Osteoblast (primary cell): ENCODE data around the gene FAM200A. TPM values are rescaled to one million over a fixed set of nuclear protein-coding genes. Genes with fewer than 3 reads are reported as not detected.

Experiments used
- DNase-seq: peaks from one replicate; pipeline ENCODE4 v3.0.0; 2011; ENCODE audit warnings: low spot score, mixed read lengths; ENCODE audit not compliant: insufficient read length; ENCODE audit errors: missing footprints
- H2AFZ ChIP-seq: 2 replicates; pipeline ENCODE4 v1.6.0; 2011; ENCODE audit warnings: mild to moderate bottlenecking, low read length
- H3K27ac ChIP-seq: 2 replicates; pipeline ENCODE4 v1.5.1; 2011; ENCODE audit warnings: mild to moderate bottlenecking, low read depth, low read length, moderate library complexity
- H3K27me3 ChIP-seq: 2 replicates; pipeline ENCODE4 v1.6.0; 2012; ENCODE audit warnings: mild to moderate bottlenecking, control low read depth, inconsistent platforms, low read length, moderate library complexity; ENCODE audit not compliant: insufficient read depth
- H3K36me3 ChIP-seq: 2 replicates; pipeline ENCODE4 v1.5.1; 2011; ENCODE audit warnings: mild to moderate bottlenecking, low read length, control low read depth, moderate library complexity; ENCODE audit not compliant: insufficient read depth
- H3K4me1 ChIP-seq: 2 replicates; pipeline ENCODE4 v1.5.1; 2011; ENCODE audit warnings: mild to moderate bottlenecking, low read length, control low read depth, moderate library complexity; ENCODE audit not compliant: insufficient read depth
- H3K4me2 ChIP-seq: 2 replicates; pipeline ENCODE4 v1.6.0; 2011; ENCODE audit warnings: mild to moderate bottlenecking, low read length; ENCODE audit not compliant: insufficient read depth
- H3K4me3 ChIP-seq: fragments of 200-600 bp; sonication (generic); 3 replicates; pipeline ENCODE4 v1.5.1; 2012; ENCODE audit warnings: mild to moderate bottlenecking, low read length, inconsistent platforms; ENCODE audit not compliant: insufficient read depth
- H3K79me2 ChIP-seq: 2 replicates; pipeline ENCODE4 v1.6.0; 2012; ENCODE audit warnings: mild to moderate bottlenecking, low read length, control low read depth, inconsistent platforms; ENCODE audit not compliant: insufficient read depth
- H3K9me3 ChIP-seq: 2 replicates; pipeline ENCODE4 v1.5.1; 2011; ENCODE audit warnings: low read depth, low read length, control low read depth
- H4K20me1 ChIP-seq: 2 replicates; pipeline ENCODE4 v1.6.0; 2012; ENCODE audit warnings: mild to moderate bottlenecking, low read length, control low read depth; ENCODE audit not compliant: insufficient read depth
- CTCF ChIP-seq: IDR thresholded peaks from 2 replicates; pipeline ENCODE4 v1.5.1; 2011; ENCODE audit warnings: mild to moderate bottlenecking, low read depth, low read length, moderate library complexity; ENCODE audit errors: extremely low read depth
- total RNA-seq: library from RNA; depleted of rRNA; stranded (reverse); fragments of >200 nt; gene quantifications from 2 replicates; pipeline ENCODE4 v1.2.3, GENCODE V29; 2012

Gene FAM200A
- total RNA-seq, 1 donor, result 7.6 TPM

- Histone ChIP-seq H4K20me1 (peaks cover 27% of the 10 kb centered on the region), H3K9me3 (no peaks in the 10 kb centered on the region), H3K4me2 (peak overlapping the region; percentile 68), H2AFZ (no peak overlapping the region), H3K79me2 (peaks cover 73% of the 10 kb centered on the region), H3K27ac (peak overlapping the region; percentile 75), H3K36me3 (peaks cover 56% of the 10 kb centered on the region), H3K4me3 (peak overlapping the region; percentile 34), H3K4me1 (peaks cover 33% of the 10 kb centered on the region), H3K27me3 (no peaks in the 10 kb centered on the region)
- DNase-seq, result peak; percentile 87
- no peak for TF ChIP-seq CTCF
Measured at GRCh38 chr7:99563650-99564049, 11.7 kb upstream of the FAM200A start.

GRCh38 chr7:99562832-99563231, 10.9 kb upstream of the FAM200A start:
- Histone ChIP-seq H3K36me3 (peaks cover 54% of the 10 kb centered on the region), H3K4me2 (peak overlapping the region; percentile 35), H3K4me1 (peaks cover 33% of the 10 kb centered on the region)

GRCh38 chr7:99562114-99562784, 10.3 kb upstream of the FAM200A start:
- Histone ChIP-seq H3K4me2 (peak overlapping the region; percentile 35), H3K79me2 (peaks cover 79% of the 10 kb centered on the region), H3K4me1 (peaks cover 38% of the 10 kb centered on the region), H3K27ac (peak overlapping the region; percentile 75), H3K36me3 (peaks cover 54% of the 10 kb centered on the region), H3K4me3 (no peak overlapping the region), H4K20me1 (peaks cover 27% of the 10 kb centered on the region), H2AFZ (no peak overlapping the region), H3K9me3 (no peaks in the 10 kb centered on the region), H3K27me3 (no peaks in the 10 kb centered on the region)
- DNase-seq, result no peak
- no peak for TF ChIP-seq CTCF

More at GRCh38 chr7:99562832-99563231, 10.9 kb upstream of the FAM200A start:
- H3K27ac ChIP-seq, result peak overlapping the region; percentile 75
- peaks cover 27% of the 10 kb centered on the region for H4K20me1 ChIP-seq
- H2AFZ ChIP-seq, result no peak overlapping the region
- no peaks in the 10 kb centered on the region for H3K27me3 ChIP-seq
- no peak for TF ChIP-seq CTCF
- H3K9me3 ChIP-seq, result no peaks in the 10 kb centered on the region
- no peak overlapping the region for H3K4me3 ChIP-seq
- H3K79me2 ChIP-seq, result peaks cover 77% of the 10 kb centered on the region
- DNase-seq, result peak; percentile 92

GRCh38 chr7:99561737-99562051, 9.8 kb upstream of the FAM200A start:
- Histone ChIP-seq H3K9me3 (no peaks in the 10 kb centered on the region), H3K4me1 (peaks cover 41% of the 10 kb centered on the region), H2AFZ (no peak overlapping the region), H3K79me2 (peaks cover 81% of the 10 kb centered on the region), H3K4me3 (no peak overlapping the region), H4K20me1 (peaks cover 27% of the 10 kb centered on the region), H3K4me2 (no peak overlapping the region), H3K36me3 (peaks cover 54% of the 10 kb centered on the region), H3K27me3 (no peaks in the 10 kb centered on the region), H3K27ac (peak overlapping the region; percentile 75)
- DNase-seq, result no peak
- TF ChIP-seq CTCF, result no peak
